Retinal pigment epithelial cell (primary cell): ENCODE results near the gene NSDHL.

Source experiments
- DNase-seq: peaks from one replicate; pipeline ENCODE4 v3.0.0-alpha.2; 2010; ENCODE audit warnings: low read depth
- H3K4me3 ChIP-seq: 2 replicates; pipeline ENCODE4 v1.5.1; 2011; ENCODE audit warnings: mild to moderate bottlenecking, low read length, control low read depth, moderate library complexity
- CTCF ChIP-seq: conservative IDR thresholded peaks from 2 replicates; pipeline ENCODE4 v1.5.1; 2011; ENCODE audit warnings: low read depth, low read length, control low read depth, inconsistent platforms

The NSDHL gene

DNA sequence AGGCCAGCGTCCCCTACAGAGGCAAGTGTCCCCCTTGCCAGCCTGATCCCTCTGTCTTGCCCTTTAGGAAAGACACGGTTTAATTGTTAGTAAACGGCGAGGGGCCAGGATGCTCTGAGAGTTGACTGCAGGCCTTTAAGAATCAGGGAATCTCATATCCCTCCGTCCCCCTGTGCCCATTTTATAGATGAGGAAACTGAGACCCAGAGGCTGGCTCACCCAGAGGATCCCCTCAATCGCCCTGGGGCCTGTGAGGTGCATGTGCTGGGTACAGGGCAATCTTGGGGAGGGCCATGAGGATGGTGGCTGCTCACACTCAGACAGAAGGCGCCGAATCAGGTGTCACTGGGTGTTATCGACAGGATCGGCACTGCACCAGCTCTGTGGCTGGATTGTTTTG, 67.6 kb downstream of the NSDHL start:
- no peak for TF ChIP-seq CTCF
- DNase-seq = no peak
- peak overlapping the region; percentile 54 for H3K4me3 ChIP-seq

DNA sequence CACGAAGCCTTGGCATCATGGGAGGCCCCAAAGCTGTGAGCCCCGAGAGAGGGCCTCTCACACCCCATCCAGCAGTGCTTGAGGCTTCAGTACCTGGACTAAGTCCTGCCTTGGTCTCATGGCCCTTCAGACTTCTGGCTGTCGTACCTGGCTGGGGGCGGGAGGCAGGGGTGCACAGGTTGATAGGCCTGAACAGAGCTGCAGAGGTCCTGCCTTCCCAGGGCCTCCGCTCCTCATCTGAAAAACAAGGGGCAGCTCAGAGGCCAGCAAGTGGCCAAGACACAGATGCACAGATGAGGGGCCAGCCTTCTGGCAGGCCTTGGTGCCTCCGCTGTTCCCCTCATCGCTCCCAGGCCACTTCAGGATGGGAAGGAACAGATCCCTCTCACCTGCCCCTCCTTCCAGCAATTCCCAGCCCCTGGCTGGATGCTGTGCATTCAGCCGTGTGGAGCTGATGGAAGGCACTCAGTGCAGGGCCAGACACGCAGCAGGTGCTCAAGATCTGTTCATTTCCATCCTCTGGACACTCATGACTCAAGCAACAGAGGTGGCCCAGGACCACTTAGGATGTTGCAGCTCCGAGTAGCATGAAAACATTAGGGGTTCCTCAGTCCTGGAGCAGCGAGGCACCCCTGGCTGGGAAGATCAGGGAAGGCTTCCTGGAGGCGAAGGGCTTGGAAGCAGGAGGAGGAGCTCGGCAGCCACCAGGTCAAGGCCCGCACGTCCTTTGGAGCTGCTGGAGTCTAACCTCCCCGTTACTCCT, 68.4 kb downstream of the NSDHL start:
- no peak for DNase-seq
- no peak for TF ChIP-seq CTCF
- H3K4me3 ChIP-seq = no peak overlapping the region

- no peak for TF ChIP-seq CTCF
- no peak overlapping the region for H3K4me3 ChIP-seq
- no peak for DNase-seq
These were observed 69.2 kb downstream of the NSDHL start for GRCh38 chrX:152899874-152900719.

DNA sequence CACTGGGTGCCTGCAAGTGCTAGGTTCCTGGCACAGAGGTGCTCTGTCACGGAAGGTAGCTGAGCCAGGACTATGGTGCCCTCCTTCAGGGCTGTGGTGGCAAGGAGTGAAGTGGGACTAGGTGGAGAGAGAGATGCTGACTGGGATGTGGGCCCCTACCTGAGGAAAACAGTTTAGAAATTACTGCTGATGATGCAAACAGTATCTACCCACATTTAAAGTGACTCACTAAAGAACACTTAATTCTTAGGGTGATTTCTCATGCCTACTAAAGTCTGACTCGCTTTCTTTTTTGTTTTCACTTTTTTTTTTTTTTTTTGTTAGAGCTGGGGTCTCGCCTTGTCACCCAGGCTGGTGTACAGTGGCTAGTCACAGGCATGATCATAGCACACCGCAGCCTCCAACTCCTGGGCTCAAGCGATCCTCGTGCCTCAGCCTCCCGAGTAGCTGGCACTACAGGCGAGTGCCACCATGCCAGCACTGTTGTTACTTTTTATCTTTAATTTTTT, 70.1 kb downstream of the NSDHL start:
- no peak overlapping the region for H3K4me3 ChIP-seq
- no peak for TF ChIP-seq CTCF
- DNase-seq = no peak

- H3K4me3 ChIP-seq = no peak overlapping the region
- no peak for TF ChIP-seq CTCF
- no peak for DNase-seq
These were observed 71.1 kb downstream of the NSDHL start for GRCh38 chrX:152901816-152902501.

- no peak for DNase-seq
- H3K4me3 ChIP-seq = no peak overlapping the region
- TF ChIP-seq CTCF = no peak
These were observed 71.6 kb downstream of the NSDHL start for GRCh38 chrX:152902502-152902820.
